Gastroesophageal sphincter (tissue), 3 donors: ENCODE data around the gene BOK.

ENCODE experiments used
- CTCF ChIP-seq, 4 experiments: fragments of 200-600 bp in 2 of 4; fragments of 450-650 bp in 2 of 4; sonication (generic) in 1 of 4; IDR thresholded peaks; one replicate each; pipeline ENCODE4 v1.5.1; 2017 to 2019; ENCODE audit warnings: antibody characterized with exemption in 4 of 4, mild to moderate bottlenecking in 2 of 4, moderate library complexity in 2 of 4
- EP300 ChIP-seq: sonication (generic); formaldehyde crosslinking; IDR thresholded peaks from one replicate; pipeline ENCODE4 v1.6.1; 2017; ENCODE audit warnings: antibody characterized with exemption, mild to moderate bottlenecking
- POLR2A ChIP-seq, 2 donors: fragments of 450-650 bp; IDR thresholded peaks; one replicate each; pipeline ENCODE4 v1.6.1; 2017; ENCODE audit warnings: antibody characterized with exemption in 2 of 2, mild to moderate bottlenecking in 2 of 2, moderate library complexity in 1 of 2
- POLR2AphosphoS5 ChIP-seq: sonication (generic); formaldehyde crosslinking; IDR thresholded peaks from one replicate; pipeline ENCODE4 v1.6.1; 2017; ENCODE audit warnings: antibody characterized with exemption

GRCh38 chr2:241539616-241540374 lies 18.8 kb upstream of the BOK start:
- TF ChIP-seq POLR2A (IDR thresholded peaks at IDR 0.05), result no peak
- TF ChIP-seq CTCF (IDR thresholded peaks at IDR 0.05), result no peak
- TF ChIP-seq POLR2AphosphoS5, result no peak
- TF ChIP-seq EP300, result no peak
